Prostate gland (tissue), 2 donors: ENCODE results near the gene IQGAP2.

Experiments used
- POLR2A ChIP-seq: fragments of 450-650 bp; IDR thresholded peaks from one replicate; pipeline ENCODE4 v1.6.1; 2016; ENCODE audit warnings: antibody characterized with exemption, mild to moderate bottlenecking
- POLR2AphosphoS5 ChIP-seq: sonication (generic); formaldehyde crosslinking; IDR thresholded peaks from one replicate; pipeline ENCODE4 v1.6.1; 2017; ENCODE audit warnings: antibody characterized with exemption
- TF ChIP-seq, protein P1 (sequence below), 4 experiments: fragments of 200-600 bp in 2 of 4; fragments of 450-650 bp in 2 of 4; sonication (generic) in 2 of 4; IDR thresholded peaks; 1 replicate in 3 of 4; 2 replicates in 1 of 4; pipeline ENCODE4 v1.5.1; 2016 to 2019; ENCODE audit warnings: antibody characterized with exemption in 4 of 4, mild to moderate bottlenecking in 2 of 4, moderate library complexity in 2 of 4

DNA sequence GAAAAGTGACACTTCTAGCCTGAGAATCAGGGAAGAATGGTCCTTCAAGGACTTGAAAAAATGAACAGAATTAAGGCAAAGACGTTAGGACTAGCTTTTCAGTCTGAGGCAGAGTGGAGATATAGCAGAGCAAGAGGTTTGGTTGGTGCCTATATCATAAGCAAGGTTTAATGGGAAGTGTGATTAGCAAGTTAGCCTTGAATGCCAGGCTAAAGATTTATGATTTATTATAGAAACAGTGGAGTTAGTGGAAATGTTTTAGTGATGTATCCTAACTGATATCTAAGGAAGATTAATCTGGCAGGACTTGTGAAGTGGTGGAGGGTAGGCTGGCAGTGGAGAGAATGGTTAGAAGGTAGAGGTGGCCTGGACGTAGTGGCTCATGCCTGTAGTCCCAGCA, 213.1 kb downstream of the IQGAP2 start:
- TF ChIP-seq, protein P1, sequence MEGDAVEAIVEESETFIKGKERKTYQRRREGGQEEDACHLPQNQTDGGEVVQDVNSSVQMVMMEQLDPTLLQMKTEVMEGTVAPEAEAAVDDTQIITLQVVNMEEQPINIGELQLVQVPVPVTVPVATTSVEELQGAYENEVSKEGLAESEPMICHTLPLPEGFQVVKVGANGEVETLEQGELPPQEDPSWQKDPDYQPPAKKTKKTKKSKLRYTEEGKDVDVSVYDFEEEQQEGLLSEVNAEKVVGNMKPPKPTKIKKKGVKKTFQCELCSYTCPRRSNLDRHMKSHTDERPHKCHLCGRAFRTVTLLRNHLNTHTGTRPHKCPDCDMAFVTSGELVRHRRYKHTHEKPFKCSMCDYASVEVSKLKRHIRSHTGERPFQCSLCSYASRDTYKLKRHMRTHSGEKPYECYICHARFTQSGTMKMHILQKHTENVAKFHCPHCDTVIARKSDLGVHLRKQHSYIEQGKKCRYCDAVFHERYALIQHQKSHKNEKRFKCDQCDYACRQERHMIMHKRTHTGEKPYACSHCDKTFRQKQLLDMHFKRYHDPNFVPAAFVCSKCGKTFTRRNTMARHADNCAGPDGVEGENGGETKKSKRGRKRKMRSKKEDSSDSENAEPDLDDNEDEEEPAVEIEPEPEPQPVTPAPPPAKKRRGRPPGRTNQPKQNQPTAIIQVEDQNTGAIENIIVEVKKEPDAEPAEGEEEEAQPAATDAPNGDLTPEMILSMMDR (IDR thresholded peaks at IDR 0.05), result no peak
- TF ChIP-seq POLR2A (no peak), POLR2AphosphoS5 (no peak)
